Right ventricle myocardium inferior (tissue), 1 donor: ENCODE data around the gene LHCGR. TPM values are rescaled to one million over a fixed set of nuclear protein-coding genes. Genes with fewer than 3 reads are reported as not detected.
"Not testable (repeated sequence)": the region's sequence is repeated elsewhere in the genome, so short reads cannot be mapped to it uniquely, and the experiment has no call there.

Experiments used
- ATAC-seq: fragments of 200-7000 bp; cut with Tn5 transposase; one replicate; pipeline ENCODE4 v1.9.1; 2020; ENCODE audit warnings: mild to moderate bottlenecking, moderate library complexity
- DNase-seq: peaks from one replicate; pipeline ENCODE4 v3.0.0; 2021; ENCODE audit errors: missing footprints
- intact Hi-C: fragments of 100-400 bp; cut with DNase I; formaldehyde crosslinking; loops from one replicate; pipeline ENCODE4 v1.11.0; 2022
- total RNA-seq: library from RNA; stranded (reverse); fragmentation: NEBNext Ultra II Directional; extraction: Animal tissue kit (Norgen Biotek cat#: 25700); gene quantifications from one replicate; pipeline ENCODE4 v1.2.1, GENCODE V29; 2021
- donor health status: DM: no; HTN: yes; CAD: no; lungs with severe emphysema.

Gene LHCGR
- total RNA-seq, 1 donor from 2014 or later, result 0.11 TPM

DNA sequence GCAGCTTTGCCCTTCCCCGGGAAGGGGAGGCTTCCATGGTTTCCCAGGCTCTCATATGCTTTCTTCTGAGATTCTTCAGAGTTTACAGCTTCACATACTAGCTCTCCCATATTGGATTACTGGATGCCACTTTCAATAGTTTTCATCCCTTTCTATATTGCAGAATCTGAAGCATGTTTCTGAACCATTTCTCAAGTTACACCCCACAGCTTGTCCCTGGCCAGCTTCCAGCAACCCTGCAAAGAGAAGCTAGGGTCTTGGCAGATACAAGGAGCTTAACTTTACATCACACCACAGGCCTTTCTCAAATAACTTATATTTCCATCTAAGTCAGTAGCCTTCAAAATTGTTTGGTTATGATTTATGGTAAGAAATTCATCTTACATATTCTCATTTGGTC is 39.6 kb downstream of the LHCGR start:
- intact Hi-C loops, result no loop called here
- ATAC-seq, result no peak
- no peak for DNase-seq

DNA sequence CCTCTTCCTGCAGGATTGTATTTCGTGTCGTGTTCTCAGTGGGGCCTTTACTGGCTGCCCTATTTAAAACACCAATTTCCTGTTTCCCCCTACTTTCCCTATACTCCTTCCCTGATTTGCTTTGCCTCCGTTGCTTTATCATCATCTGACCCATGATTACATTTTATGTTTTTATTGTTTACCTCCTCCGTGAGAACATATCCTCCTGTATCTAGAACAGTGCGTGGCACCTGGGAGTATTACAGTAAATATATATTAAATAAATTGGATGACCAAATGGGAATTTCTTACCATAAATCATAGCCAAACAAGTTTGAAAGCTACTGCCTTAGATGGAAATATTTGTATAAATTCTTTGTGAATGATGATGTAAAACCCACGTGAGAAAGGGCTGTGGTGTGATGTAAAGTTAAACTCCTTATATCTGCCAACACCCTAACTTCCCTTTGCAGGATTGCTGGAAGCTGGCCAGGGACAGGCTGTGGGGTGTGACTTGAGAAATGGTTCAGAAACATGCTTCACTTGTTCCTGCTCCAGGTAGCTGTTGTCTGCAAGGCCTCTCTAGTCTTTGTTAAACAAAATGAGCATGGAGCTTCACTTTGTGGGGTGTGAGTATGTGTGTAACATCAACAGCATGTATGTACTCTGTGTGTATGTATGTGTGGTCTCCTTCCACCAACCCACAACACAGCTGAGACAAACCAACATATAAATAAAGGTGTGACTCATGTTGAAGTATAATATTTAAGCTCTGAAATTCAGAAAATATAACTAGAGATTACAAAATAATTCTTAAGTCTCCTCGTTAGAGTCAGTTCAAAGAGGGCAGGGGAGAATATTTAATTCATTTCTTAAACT is 40.3 kb downstream of the LHCGR start:
- ATAC-seq, result no peak
- intact Hi-C loops, result no loop called here
- no peak for DNase-seq

DNA sequence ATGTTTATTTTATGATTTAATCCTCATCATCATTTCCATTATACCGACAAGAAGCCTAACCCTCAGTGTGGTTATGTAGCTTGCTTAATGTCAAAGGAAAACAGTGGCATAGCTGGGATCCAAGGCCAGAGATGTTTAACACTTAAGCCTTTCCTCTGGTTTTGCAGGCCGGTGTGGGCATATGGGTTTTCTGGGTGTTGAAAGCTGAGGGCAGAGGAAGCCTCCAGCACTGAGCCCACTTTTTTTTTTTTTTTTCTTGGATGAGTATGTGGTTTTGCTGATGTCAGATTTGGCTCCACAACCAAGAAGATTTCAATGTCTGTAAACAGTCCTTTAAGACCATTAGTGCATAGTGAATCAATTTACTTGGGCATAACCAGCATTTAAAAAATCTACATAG is 41.3 kb downstream of the LHCGR start:
- intact Hi-C loops, result no loop called here
- DNase-seq, result no peak

DNA sequence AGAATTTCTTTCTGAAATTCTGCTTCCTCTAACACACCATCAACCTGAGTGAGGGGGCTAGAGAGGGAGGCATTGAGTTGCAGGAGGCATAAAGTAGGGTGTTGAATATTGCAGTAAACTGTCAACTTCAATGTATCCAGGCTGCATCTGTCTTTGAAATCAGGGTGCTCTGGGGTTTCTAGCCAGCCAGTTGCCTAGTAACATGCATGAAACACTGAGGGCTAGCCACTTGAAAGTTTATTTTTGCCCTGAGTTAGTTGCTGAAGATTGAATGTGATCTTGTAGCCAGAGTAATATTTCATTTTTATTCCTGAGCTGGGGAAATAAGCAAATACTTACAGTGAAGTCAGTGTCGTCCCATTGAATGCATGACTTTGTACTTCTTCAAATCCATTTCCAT is 41.9 kb downstream of the LHCGR start:
- ATAC-seq, result peak; percentile 34

More for the DNA sequence above, 41.3 kb downstream of the LHCGR start:
- ATAC-seq, result no peak

DNA sequence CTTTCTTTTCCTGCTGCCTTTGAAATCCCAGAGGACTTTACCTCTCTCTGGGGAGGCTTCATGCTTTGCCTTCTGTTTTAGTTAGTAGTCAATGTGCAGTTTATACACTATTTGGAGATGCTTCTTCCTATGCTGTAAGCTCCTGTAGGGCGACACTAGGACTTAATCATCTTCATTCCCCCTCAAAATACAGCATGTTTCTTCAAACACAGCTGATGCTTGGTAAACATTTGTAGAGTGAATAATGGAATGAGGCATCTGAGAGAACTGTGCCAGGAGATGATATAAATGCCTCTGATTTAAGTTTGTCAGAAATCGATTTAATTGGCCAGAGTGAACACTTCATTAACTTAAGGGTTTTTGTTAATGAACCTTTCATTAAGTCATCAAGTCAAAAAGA is 43.4 kb downstream of the LHCGR start:
- ATAC-seq (no peak), DNase-seq (no peak)
- intact Hi-C loops, result no loop called here

More for the DNA sequence above, 41.9 kb downstream of the LHCGR start:
- no peak for DNase-seq
- intact Hi-C loops, result no loop called here

DNA sequence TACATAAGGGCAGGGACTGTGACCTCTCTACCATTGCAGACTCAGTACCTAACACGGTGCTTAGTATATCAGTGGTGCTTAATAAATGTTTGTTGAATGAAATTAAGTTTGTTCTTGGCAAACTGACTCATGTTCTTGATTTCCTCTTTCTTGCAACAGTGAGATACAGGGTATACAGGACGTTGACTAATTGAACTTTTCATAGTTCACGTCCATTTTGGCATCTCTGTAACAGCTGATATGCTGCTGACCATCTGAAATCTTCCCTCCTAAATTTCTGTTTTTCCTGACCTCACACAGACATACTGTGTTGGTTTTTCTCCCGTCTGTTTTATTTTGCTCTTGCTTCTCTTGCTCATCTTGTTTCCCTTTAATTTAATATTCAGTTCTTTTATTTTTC is 44.2 kb downstream of the LHCGR start:
- DNase-seq, result no peak
- intact Hi-C loops, result no loop called here
- no peak for ATAC-seq

DNA sequence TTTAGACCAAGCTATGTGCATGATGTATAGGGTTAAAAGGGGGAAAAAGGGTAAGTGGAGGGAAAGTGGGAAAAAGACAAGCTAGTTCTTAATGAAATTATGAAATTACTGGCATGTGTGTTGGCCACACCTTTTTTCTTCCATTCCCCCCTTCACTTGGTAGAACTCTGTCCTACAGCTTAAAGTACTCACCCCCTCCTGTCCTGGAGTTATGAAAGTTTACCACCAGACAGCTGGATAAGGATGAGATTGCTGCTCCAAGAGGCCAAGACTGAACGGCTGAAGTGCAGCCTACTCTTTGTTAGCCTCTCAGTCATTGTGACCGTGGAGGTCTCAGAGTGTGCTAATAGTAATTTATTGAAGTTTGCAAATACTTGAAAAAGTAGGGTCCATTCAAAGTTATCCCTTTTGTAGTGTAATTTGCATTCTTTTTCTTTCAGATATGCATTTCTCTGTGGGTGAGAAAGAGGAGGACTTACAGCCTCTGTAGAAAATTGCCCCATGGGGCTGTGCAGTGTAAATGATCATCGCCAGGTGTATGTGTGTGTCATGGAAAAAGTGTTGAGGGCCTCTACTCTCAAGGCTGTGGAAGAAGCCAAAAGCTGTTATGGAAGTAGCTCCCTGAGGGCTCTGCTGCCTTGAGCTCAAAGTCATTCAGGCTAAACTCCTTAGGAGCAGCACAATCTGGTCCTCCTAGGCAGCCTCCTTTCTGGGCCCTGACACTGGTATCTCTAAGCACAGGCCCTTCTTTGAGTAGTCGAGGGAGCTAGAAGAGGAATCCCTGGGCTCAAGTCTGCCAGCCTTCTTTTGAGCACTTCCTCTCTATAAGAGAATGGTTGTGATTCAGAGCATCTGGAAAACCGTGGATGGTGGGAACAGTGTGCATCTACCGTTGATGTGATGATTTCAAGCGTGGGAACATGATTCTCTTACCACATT is 46.2 kb downstream of the LHCGR start:
- intact Hi-C loops, result no loop called here
- DNase-seq (no peak), ATAC-seq (no peak)

DNA sequence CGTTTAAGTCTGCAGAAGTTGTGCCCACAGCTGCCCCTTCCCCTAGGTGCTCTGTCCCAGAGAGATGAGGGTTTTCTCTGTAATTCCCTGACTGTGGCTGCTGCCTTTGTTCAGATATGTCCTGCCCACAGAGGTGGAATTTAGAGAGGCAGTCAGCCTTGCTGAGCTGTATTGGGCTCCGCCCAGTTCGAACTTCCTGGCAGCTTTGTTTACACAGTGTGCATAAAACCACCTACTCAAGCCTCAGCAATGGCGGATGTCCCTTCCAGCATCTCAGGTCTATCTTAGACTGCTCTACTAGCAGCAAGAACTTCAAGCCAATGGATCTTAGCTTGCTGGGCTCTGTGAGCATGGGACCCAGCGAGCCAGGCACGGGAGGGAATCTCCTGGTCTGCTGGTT is 48.1 kb downstream of the LHCGR start:
- ATAC-seq (no peak), DNase-seq (no peak)
- intact Hi-C loops, result no loop called here

DNA sequence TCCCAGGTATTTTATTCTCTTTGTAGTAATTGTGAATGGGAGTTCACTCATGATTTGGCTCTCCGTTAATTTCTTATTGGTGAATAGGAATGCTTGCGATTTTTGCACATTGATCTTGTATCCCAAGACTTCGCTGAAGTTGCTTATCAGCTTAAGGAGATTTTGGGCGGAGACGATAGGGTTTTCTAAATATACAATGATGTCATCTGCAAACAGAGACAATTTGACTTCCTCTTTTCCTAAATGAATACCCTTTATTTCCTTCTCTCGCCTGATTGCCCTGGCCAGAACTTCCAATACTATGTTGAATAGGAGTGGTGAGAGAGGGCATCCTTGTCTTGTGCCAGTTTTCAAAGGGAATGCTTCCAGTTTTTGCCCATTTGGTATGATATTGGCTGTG is 51.9 kb downstream of the LHCGR start:
- DNase-seq, intact Hi-C loops, ATAC-seq: not testable (repeated sequence)

DNA sequence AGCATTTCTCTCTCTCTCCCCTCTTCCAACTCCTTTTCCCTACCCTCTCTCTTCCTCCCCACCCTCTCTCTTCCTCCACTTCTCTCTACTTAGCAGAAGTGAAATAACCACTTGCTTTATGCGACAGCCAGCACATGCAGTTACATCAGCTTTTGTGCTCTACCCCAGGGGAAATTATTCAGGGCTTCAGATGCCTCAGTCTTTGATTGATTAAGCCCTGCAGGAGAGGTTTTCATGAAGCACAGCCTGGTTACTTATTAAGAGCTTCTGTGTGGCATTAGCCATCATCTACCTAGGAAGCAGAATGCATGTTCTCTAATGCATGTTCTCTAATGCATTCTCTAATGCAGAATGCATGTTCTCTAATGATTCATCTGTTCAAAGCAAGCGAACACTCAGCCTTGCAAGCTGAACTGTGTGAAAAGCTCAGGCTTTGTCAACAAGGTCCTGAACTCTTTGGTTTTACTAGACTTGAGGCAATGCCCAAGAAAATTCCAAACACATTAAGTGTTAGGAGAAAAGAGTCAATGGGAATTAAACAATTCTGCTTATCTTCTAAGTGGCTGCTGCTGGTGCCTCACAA is 56.1 kb downstream of the LHCGR start:
- DNase-seq (no peak), ATAC-seq (no peak)
- intact Hi-C loops, result no loop called here

DNA sequence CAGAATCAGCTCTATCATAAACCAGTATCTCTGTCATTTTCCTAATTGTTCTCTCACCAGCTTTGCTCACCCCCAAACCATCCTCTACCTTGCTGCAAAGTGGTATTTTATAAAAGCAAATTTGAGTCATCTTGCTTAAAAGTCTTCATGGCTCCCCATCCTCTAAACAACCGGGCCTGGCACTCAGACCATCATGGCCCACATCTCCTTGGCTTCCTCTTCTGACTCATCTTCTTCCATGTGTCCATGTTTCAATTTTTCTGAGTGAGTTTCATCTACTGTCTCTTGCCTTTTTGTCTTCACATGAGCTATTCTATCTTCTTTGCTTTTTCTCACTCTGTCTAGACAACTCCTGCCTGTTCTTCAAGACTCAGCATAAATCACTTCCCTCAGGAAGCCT is 58.6 kb downstream of the LHCGR start:
- intact Hi-C loops, result no loop called here
- DNase-seq, result no peak

DNA sequence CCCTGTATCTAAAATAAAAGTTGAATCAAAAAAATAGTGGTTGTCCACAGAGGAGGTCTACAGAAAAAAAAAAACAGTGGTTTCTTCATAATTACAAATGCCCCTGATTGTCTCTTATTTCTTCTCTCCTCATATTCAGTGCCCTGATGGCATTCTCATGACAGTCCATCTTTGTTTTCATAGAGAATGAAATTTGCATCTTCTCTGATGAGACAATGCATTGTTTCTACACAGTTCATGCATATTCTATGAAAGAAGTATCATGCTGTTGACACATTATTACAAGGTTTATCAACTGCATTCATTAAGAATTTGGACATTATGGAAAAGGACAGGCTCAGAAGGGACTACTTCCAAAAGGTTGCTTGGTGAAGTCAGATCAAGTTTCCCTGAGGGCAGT is 59.5 kb downstream of the LHCGR start:
- intact Hi-C loops, result no loop called here
- ATAC-seq (no peak), DNase-seq (no peak)

More for the DNA sequence above, 58.6 kb downstream of the LHCGR start:
- no peak for ATAC-seq

DNA sequence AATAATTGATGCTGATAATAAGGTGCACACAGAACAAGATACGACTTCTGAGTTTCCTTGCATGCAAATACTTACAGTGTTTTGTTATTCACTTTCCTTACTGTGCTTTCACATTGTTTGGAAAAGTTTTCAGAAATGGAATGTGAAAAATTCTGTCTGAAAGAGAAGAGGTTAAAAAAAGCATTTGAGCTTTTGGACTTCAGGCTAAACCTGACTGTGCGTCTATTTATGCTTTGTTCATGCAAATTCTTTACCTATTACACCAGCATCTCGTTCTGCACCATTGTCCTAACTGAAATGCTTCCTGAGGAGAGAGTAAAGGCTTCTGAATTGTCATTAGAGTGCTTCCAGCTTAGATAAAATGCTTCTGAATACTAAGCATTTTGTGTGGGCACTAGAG is 61.4 kb downstream of the LHCGR start:
- DNase-seq (no peak), ATAC-seq (no peak)
- intact Hi-C loops, result no loop called here

DNA sequence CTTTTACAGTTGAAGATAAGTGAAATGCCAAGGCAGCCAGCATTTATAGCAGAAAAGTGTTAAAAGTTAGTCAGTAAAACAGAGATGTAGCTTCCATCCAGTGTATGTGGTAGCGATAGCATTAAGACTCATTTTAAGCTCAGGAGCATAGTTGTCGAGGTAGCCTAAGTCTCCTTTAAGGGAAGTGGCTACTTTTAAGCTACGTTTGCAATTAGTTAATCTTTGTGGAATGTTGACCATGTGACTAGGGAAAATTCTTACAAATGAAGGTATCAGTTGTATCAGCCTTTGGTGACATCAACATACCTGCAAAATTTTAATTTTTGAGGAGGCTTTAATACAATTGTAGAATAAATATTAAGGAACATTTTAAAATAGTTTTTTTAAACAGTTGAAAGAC is 61.9 kb downstream of the LHCGR start:
- ATAC-seq (no peak), DNase-seq (no peak)
- intact Hi-C loops, result no loop called here

DNA sequence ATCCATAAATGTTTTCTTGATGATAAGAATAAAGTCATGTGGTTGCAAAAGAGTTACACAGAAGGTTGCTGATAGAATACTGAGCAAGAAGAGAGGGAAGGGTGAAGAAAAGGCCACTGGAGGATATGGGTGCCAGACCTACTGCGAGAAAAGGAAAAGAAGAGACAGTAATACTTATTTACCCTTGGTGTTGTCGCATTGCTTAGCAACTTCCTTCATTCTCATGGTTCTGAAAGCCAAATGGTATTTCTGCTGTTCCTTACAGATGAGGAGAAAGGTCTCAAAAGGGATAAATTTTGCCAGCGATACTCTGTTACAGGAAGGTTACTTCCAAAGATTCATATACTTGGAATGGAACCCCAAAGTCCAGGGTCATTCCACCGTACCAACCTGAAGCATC is 62.5 kb downstream of the LHCGR start:
- ATAC-seq (no peak), DNase-seq (no peak)
- intact Hi-C loops, result no loop called here

DNA sequence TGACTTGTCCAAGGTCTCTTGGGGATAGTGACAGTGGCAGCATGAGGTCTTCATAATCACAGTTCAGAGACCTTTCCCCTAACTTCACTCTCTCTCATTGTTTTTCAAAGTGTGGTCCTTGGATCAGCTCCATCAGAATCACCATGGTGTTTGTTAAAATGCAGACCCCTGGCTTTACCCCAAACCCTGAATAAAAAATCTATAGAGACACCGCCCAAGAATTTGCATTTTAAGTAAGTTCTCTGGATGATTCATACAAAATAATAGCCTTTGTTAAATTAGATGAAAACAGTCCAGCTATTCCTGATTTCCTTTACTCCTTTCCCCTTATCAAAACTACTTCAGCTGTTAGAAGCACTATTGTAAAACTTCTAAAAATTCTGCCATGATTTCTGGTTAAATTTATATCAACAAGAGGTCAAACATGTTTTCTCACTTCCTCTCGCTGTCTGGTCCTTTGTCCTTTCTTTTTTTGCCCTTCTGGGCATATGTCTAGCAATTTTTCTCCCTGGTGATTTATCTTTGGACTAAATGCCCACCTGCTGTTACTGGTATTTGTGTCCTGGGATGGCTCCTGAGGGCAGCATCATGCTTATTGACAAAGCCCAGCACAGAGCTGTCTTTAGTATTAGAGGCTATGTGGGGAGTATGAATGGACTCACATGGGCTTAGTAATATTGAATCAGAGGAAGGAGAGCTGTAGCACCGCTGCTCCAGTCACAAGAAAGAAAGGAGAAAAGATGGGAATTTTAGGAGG is 63.4 kb downstream of the LHCGR start:
- ATAC-seq, result no peak
- no peak for DNase-seq
- intact Hi-C loops, result no loop called here

DNA sequence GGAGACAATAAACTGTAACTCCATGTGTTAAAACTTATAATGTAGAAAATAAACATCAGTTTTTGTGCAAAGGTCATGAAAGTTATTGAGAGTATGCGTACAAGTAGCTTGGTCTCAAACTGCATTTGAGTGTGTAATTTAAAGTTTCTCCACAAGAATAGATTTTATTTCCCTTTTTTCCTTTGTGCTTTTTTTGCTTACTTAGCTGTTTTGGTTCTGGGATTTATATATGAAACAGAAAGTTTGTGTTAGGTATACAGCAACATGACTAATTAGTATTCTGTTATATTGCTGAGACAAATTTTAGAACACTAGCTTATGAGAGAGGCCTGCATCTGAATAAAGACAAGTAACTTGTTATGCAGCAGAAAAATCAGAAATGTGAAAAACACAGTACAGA is 70.4 kb downstream of the LHCGR start:
- DNase-seq (no peak), ATAC-seq (no peak)
- intact Hi-C loops, result no loop called here

DNA sequence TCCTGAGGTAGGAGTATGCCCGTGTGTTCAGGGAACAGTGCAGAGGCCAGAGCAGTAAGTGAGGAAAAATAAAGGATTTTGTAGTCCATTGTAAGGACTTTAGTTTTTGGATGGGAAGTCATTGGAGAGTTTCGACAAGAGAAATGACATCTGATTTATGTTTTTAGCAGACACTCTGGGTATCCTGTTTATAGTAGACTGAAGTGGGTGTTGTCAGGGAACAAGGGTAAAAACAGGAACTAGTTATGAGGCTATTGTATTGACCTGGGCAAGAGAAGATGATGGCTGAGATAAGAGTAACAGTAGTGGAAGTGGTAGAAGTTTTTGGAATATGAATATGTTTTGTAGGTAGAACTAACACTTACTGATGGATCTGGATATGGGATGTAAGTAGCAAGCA is 78.1 kb downstream of the LHCGR start:
- DNase-seq, result no peak
- no peak for ATAC-seq
- intact Hi-C loops, result no loop called here

DNA sequence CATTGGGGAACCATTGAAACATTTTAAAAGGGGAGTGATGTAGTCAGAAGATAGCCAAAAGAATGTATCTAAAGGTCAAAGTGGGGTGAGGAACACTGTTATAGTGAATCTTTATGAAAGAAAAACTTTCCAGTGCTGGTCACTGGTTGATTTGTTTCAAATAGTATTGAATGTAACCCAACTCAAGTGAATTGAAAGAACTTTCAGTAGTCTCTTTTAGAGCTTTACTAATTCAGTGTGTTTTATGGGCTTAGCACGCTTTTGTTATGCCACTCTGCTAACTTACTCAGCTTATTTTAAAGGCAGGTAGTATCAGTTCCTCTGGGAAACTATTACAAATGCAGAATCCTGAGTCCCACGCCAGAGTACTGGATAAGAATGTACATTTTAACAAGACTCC is 80.6 kb downstream of the LHCGR start:
- intact Hi-C loops, result no loop called here
- DNase-seq, result no peak
- ATAC-seq, result no peak
